ENCODE data around the gene HECTD1. TPM values are rescaled to one million over a fixed set of nuclear protein-coding genes. Genes with fewer than 3 reads are reported as not detected.
A peak's percentile ranks its signal among the peaks of the same experiment; 100 is the strongest.

The HECTD1 gene
- total and polyA plus RNA-seq, 10 of the 15 experiments (the other 5 are each of a cell fraction or from before 2014, with no cell fraction given), result 27.3 to 116 (median 57.7) TPM

DNA sequence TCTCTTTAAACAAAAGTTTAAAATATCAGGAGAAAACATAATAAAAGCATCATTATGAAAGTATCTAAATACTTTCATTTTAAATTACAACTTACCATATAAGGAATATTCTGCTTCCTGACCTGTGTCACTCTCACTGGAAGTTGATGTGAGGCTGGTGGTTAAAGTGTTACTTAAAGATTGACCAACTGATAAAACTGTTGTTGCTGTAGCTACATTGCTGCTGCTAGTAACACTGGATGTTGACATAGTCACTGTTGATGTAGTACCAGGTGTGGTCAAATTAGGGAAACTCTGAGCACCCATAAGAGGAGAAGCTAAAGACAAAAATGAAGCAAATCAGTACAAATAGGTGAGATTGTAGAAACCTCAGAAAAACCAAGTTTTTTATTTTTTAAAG lies 79.9 kb downstream of the HECTD1 start (continued):
- TF ChIP-seq, protein P1, sequence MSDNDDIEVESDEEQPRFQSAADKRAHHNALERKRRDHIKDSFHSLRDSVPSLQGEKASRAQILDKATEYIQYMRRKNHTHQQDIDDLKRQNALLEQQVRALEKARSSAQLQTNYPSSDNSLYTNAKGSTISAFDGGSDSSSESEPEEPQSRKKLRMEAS (IDR thresholded peaks at IDR 0.05; ENCODE audit: low read depth, low read length), result no peak
- TF ChIP-seq, protein P2, sequence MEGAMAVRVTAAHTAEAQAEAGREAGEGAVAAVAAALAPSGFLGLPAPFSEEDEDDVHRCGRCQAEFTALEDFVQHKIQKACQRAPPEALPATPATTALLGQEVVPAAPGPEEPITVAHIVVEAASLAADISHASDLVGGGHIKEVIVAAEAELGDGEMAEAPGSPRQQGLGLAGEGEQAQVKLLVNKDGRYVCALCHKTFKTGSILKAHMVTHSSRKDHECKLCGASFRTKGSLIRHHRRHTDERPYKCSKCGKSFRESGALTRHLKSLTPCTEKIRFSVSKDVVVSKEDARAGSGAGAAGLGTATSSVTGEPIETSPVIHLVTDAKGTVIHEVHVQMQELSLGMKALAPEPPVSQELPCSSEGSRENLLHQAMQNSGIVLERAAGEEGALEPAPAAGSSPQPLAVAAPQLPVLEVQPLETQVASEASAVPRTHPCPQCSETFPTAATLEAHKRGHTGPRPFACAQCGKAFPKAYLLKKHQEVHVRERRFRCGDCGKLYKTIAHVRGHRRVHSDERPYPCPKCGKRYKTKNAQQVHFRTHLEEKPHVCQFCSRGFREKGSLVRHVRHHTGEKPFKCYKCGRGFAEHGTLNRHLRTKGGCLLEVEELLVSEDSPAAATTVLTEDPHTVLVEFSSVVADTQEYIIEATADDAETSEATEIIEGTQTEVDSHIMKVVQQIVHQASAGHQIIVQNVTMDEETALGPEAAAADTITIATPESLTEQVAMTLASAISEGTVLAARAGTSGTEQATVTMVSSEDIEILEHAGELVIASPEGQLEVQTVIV (IDR thresholded peaks at IDR 0.05; ENCODE audit: borderline replicate concordance, partially characterized antibody), result no peak
- TF ChIP-seq, protein P3, sequence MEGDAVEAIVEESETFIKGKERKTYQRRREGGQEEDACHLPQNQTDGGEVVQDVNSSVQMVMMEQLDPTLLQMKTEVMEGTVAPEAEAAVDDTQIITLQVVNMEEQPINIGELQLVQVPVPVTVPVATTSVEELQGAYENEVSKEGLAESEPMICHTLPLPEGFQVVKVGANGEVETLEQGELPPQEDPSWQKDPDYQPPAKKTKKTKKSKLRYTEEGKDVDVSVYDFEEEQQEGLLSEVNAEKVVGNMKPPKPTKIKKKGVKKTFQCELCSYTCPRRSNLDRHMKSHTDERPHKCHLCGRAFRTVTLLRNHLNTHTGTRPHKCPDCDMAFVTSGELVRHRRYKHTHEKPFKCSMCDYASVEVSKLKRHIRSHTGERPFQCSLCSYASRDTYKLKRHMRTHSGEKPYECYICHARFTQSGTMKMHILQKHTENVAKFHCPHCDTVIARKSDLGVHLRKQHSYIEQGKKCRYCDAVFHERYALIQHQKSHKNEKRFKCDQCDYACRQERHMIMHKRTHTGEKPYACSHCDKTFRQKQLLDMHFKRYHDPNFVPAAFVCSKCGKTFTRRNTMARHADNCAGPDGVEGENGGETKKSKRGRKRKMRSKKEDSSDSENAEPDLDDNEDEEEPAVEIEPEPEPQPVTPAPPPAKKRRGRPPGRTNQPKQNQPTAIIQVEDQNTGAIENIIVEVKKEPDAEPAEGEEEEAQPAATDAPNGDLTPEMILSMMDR (IDR thresholded peaks at IDR 0.05 in 2 of 3, conservative IDR thresholded peaks at IDR 0.05 in 1 of 3; ENCODE audit: control insufficient read depth in 2 of 3, extremely low read depth in 1 of 3, insufficient read depth in 1 of 3, low read depth in 3 of 3, low read length in 3 of 3), result no peak
- TF ChIP-seq HCFC1 (IDR thresholded peaks at IDR 0.05; ENCODE audit: low read length), result no peak
- no peak for TF ChIP-seq KLF5 (IDR thresholded peaks at IDR 0.05; ENCODE audit: partially characterized antibody)
- TF ChIP-seq SUZ12 (IDR thresholded peaks at IDR 0.05; ENCODE audit: unreplicated experiment), result no peak
- peak; percentile 71 for TF ChIP-seq RFX5 (IDR thresholded peaks at IDR 0.05; ENCODE audit: low read depth, low read length)
- TF ChIP-seq RB1 (IDR thresholded peaks at IDR 0.05; ENCODE audit: borderline replicate concordance), result no peak
- no peak for TF ChIP-seq HDAC6 (IDR thresholded peaks at IDR 0.05; ENCODE audit: unreplicated experiment)
- no peak for TF ChIP-seq CREB1 (IDR thresholded peaks at IDR 0.05; ENCODE audit: low read depth)
- TF ChIP-seq RAD51 (IDR thresholded peaks at IDR 0.05), result no peak
- TF ChIP-seq, protein P4, sequence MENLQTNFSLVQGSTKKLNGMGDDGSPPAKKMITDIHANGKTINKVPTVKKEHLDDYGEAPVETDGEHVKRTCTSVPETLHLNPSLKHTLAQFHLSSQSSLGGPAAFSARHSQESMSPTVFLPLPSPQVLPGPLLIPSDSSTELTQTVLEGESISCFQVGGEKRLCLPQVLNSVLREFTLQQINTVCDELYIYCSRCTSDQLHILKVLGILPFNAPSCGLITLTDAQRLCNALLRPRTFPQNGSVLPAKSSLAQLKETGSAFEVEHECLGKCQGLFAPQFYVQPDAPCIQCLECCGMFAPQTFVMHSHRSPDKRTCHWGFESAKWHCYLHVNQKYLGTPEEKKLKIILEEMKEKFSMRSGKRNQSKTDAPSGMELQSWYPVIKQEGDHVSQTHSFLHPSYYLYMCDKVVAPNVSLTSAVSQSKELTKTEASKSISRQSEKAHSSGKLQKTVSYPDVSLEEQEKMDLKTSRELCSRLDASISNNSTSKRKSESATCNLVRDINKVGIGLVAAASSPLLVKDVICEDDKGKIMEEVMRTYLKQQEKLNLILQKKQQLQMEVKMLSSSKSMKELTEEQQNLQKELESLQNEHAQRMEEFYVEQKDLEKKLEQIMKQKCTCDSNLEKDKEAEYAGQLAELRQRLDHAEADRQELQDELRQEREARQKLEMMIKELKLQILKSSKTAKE (IDR thresholded peaks at IDR 0.05; ENCODE audit: low read depth, poor library complexity, severe bottlenecking), result peak; percentile 50
- TF ChIP-seq, protein P5, sequence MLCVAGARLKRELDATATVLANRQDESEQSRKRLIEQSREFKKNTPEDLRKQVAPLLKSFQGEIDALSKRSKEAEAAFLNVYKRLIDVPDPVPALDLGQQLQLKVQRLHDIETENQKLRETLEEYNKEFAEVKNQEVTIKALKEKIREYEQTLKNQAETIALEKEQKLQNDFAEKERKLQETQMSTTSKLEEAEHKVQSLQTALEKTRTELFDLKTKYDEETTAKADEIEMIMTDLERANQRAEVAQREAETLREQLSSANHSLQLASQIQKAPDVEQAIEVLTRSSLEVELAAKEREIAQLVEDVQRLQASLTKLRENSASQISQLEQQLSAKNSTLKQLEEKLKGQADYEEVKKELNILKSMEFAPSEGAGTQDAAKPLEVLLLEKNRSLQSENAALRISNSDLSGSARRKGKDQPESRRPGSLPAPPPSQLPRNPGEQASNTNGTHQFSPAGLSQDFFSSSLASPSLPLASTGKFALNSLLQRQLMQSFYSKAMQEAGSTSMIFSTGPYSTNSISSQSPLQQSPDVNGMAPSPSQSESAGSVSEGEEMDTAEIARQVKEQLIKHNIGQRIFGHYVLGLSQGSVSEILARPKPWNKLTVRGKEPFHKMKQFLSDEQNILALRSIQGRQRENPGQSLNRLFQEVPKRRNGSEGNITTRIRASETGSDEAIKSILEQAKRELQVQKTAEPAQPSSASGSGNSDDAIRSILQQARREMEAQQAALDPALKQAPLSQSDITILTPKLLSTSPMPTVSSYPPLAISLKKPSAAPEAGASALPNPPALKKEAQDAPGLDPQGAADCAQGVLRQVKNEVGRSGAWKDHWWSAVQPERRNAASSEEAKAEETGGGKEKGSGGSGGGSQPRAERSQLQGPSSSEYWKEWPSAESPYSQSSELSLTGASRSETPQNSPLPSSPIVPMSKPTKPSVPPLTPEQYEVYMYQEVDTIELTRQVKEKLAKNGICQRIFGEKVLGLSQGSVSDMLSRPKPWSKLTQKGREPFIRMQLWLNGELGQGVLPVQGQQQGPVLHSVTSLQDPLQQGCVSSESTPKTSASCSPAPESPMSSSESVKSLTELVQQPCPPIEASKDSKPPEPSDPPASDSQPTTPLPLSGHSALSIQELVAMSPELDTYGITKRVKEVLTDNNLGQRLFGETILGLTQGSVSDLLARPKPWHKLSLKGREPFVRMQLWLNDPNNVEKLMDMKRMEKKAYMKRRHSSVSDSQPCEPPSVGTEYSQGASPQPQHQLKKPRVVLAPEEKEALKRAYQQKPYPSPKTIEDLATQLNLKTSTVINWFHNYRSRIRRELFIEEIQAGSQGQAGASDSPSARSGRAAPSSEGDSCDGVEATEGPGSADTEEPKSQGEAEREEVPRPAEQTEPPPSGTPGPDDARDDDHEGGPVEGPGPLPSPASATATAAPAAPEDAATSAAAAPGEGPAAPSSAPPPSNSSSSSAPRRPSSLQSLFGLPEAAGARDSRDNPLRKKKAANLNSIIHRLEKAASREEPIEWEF (IDR thresholded peaks at IDR 0.05; ENCODE audit: insufficient replicate concordance, low read depth, low read length), result no peak
- TF ChIP-seq SREBF1 (IDR thresholded peaks at IDR 0.05; ENCODE audit: low read length), result no peak
- no peak for TF ChIP-seq GATAD2B (conservative IDR thresholded peaks at IDR 0.05; ENCODE audit: low read depth)
- TF ChIP-seq SMAD5 (IDR thresholded peaks at IDR 0.05; ENCODE audit: low read depth), result no peak
- TF ChIP-seq MTA3 (IDR thresholded peaks at IDR 0.05; ENCODE audit: borderline replicate concordance, low read length), result no peak
